ENCODE results near the gene CRYGN.

The CRYGN gene

DNA sequence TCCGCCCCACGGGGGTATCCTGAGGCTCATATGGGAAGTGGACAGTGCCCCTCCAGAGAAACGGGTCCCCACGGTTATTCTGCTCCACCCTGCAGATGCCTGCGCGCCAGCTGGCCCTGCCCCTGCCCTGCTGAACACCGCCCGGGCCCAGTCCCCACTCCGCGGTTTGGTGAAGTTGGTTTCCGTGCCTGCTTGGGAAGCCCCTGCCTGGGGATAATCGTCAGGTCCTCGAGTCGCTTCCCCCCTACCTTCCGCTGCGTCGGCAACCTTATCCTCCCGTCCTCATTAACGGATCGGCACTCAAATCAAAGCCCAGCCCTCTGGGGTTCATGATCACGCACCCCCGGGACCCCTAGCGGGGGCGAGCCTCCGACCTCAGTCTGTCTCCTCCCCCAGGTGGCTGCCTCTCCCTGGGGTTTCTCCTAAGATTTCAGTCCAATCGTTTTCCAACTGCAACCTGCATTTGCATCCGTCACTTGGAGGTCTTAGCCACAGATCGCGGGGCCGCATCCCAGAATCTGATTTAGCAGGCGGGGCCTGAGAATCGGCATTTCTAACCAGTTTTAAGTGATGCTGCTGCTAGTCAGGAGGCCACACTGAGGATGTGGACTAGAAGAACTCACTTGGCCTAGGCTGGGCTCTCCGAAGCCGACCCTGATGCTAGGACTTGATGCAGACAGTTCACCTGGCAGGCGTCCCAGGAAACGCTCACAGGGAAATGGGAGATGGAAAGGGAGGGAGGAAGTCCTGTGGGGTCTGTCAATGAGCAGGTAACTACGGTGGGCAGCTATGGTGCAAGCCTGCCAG is 57.7 kb downstream of the CRYGN start:
- Mint-ChIP-seq H3K9me3 (no peaks in the 10 kb centered on the region), H3K4me3 (peak overlapping the region; percentile 66), H3K27ac (no peak overlapping the region), H3K4me1 (ENCODE audit: low read depth) (peaks cover 10% of the 10 kb centered on the region), H3K36me3 (ENCODE audit: low read depth) (peaks cover 13% of the 10 kb centered on the region), H3K27me3 (peaks cover 24% of the 10 kb centered on the region)
- DNase-seq, result peak; percentile 46

DNA sequence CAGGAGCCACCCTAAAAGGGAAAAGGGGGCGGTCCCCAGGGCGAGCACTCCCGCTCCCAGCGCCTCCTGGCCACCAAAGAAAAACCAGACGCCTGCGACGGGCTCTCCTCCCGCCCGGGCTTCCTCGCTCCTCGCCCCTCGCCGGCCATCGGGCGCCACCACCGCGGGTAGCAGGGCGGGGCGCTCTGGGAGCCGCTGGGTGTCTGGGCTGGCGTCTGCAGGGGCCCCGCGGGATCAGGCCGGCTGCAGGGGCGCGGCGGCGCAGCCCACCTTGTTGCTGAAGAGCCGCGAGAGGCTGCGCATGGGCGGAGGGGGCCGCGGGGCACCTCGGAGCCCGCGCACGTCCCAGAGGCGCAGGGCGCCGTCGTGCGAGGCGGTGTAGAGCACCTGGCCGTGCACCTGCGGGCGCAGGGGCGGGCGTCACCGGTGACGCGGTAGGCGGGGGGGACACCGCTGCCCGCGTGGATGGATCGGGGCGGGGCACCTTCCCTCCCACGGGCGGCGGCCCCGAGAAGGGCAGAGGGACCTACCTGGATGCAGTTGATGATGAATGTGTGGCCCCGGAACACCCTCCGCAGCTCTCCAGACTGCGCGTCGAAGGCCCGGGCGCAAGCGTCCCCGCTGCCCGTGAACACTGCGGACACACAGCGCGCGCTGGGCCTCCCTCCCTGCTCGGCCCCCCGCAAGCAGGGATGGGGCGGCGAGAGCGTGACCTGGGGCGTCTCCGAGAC is 58.4 kb downstream of the CRYGN start:
- Mint-ChIP-seq H3K4me1 (ENCODE audit: low read depth) (peaks cover 10% of the 10 kb centered on the region), H3K9me3 (no peaks in the 10 kb centered on the region), H3K27ac (no peak overlapping the region), H3K36me3 (ENCODE audit: low read depth) (peaks cover 20% of the 10 kb centered on the region), H3K27me3 (peaks cover 24% of the 10 kb centered on the region), H3K4me3 (no peak overlapping the region)
- DNase-seq, result peak; percentile 55

DNA sequence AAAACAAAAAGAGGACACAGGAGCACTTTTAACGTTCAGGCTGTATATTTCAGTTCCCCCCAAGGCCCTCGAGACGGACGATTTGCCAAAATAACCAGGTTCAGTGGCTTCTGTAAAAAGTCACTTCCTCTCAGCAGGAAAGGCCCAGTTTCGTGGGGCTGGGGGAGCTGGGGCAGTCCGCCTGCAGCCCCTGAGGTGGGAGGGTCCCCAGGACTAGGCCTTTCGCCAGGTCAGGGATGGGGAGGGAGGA is 58.9 kb downstream of the CRYGN start:
- Mint-ChIP-seq H3K27ac (no peak overlapping the region), H3K4me3 (no peak overlapping the region), H3K36me3 (ENCODE audit: low read depth) (peaks cover 25% of the 10 kb centered on the region), H3K27me3 (peaks cover 24% of the 10 kb centered on the region), H3K9me3 (no peaks in the 10 kb centered on the region), H3K4me1 (ENCODE audit: low read depth) (peaks cover 10% of the 10 kb centered on the region)
- DNase-seq, result no peak

DNA sequence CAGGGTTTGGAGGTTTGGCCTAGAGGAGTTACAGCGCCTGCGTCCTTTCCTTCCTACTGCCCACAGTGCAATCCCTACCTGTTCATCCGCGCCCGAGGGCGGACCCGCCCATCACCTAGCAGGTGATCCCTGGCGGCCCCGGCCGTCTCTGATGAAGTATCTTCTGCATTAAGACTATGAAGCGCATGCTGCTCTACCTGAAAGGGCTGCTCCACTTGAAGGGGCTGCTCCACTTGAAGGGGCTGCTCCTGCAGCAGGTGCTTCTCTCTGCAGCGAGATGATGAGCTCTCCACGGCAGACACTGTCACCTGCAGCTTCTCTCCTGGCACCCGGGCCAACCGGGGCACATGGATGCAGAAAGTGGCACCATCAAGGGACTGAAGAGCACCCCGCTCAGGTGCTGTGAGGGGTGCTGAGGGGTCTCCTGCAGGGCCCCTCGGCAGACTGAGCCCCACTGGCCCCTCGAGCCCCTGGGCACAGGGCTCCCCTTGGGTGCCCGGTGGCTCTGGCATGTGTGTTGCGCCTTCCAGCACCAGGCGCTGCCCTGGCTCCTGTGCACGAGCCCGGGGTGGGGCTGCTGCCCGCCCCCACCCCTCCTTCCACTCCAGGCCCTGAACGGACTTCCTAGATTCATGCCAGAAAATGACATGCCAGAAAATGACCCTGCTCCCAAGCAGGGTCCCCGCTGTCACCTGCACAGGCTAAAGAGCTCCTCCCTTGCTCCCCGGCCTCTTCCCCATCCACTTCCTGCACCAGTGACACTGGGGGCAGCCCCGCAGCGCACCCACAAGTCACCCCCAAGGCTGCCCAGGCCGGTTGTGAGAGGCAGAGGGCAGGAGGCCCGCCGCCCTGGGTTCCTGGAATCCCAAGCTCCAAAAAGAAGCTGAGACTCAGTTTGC is 59.5 kb downstream of the CRYGN start:
- H3K27ac Mint-ChIP-seq, result no peak overlapping the region
- DNase-seq, result no peak
- H3K9me3 Mint-ChIP-seq, result no peaks in the 10 kb centered on the region
- H3K4me1 Mint-ChIP-seq (ENCODE audit: low read depth), result peaks cover 10% of the 10 kb centered on the region
- H3K4me3 Mint-ChIP-seq, result no peak overlapping the region
- H3K27me3 Mint-ChIP-seq, result peaks cover 24% of the 10 kb centered on the region
- H3K36me3 Mint-ChIP-seq (ENCODE audit: low read depth), result peaks cover 31% of the 10 kb centered on the region

DNA sequence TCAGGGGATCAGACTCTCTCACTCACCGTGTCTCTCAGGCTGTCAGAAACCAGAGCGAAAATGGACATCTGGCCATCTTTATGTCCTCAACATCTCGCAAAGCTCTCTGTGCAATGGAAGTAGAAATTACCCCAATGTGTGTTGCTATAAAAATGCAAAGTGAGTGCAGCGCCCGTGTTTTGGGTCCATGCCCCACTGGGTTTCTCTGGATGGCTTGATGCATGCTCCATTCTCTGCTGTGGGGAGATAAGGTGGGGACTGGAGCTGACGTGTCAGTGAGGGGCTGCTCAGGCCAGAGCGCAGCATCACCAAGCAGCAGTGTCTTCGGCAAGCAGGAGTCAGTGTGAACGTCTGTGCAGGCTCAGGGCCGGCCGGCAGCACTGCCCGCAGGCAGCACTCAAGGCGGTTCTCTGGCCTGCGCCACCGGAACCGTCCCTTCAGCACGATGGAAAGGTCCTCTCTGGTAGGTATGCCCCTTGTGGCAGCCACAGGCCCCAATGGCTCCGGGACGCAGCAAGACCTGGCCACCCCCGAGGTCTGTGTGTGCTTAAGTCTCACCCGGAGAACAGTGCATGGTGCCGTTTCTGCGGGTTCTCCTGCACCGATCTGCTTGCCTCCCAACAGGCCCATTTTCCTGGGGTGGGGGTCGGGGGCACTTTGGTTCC is 60.3 kb downstream of the CRYGN start:
- H3K4me3 Mint-ChIP-seq, result no peak overlapping the region
- no peak for DNase-seq
- H3K4me1 Mint-ChIP-seq (ENCODE audit: low read depth), result peaks cover 10% of the 10 kb centered on the region
- no peak overlapping the region for H3K27ac Mint-ChIP-seq
- H3K9me3 Mint-ChIP-seq, result no peaks in the 10 kb centered on the region
- H3K27me3 Mint-ChIP-seq, result peaks cover 24% of the 10 kb centered on the region
- H3K36me3 Mint-ChIP-seq (ENCODE audit: low read depth), result peaks cover 35% of the 10 kb centered on the region

DNA sequence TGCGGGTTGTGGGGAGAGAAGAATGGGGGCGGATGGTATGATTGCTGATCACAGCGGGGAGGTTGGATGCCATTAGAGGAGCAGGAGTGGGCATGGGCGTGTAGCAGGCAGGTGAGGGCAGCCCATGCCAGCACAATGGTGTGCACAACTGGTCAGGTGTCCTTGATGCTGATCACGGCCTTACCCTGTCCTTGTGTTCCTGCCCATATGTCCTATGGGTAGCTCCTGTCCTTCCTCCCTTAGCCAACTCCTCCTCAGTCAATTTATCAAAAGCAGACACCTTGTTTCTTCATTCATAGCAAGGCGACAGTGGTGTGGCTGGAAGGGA is 60.8 kb downstream of the CRYGN start:
- Mint-ChIP-seq H3K9me3 (no peaks in the 10 kb centered on the region), H3K27me3 (peaks cover 20% of the 10 kb centered on the region), H3K4me3 (no peak overlapping the region), H3K36me3 (ENCODE audit: low read depth) (peaks cover 39% of the 10 kb centered on the region), H3K27ac (no peak overlapping the region), H3K4me1 (ENCODE audit: low read depth) (peaks cover 10% of the 10 kb centered on the region)
- no peak for DNase-seq

All from activated T-cell treated with anti-CD3 and anti-CD28 coated beads, Interleukin-2, amount 50 U/mL, for 24 hours (primary cell).